HG02884 (cell line): Measurements from ENCODE around the gene RAMP3.
"Not testable (repeated sequence)": the region's sequence is repeated elsewhere in the genome, so short reads cannot be mapped to it uniquely, and the experiment has no call there.

Source experiments
- ATAC-seq: cut with Tn5 transposase; IDR thresholded peaks from one replicate; pipeline ENCODE4 v1.9.1; 2021; ENCODE audit warnings: mild to moderate bottlenecking, moderate library complexity; ENCODE audit not compliant: unreplicated experiment

RAMP3 gene

GRCh38 chr7:45155941-45156340 is 1.6 kb upstream of the RAMP3 start:
- no peak for ATAC-seq

GRCh38 chr7:45156516-45157272 is 897 bp upstream of the RAMP3 start:
- ATAC-seq, result no peak

GRCh38 chr7:45157286-45157652 is 322 bp upstream of the RAMP3 start:
- ATAC-seq, result no peak

- no peak for ATAC-seq
Observed at GRCh38 chr7:45158471-45158870, 880 bp downstream of the RAMP3 start.

- ATAC-seq, result no peak
Observed at GRCh38 chr7:45159296-45159695, 1.7 kb downstream of the RAMP3 start.

- no peak for ATAC-seq
Observed at GRCh38 chr7:45160417-45160881, 2.9 kb downstream of the RAMP3 start.

- no peak for ATAC-seq
Observed at GRCh38 chr7:45161138-45161537, 3.5 kb downstream of the RAMP3 start.

GRCh38 chr7:45161842-45162241 is 4.3 kb downstream of the RAMP3 start:
- ATAC-seq, result no peak

- ATAC-seq, result no peak
Observed at GRCh38 chr7:45162311-45162845, 4.8 kb downstream of the RAMP3 start.

- ATAC-seq, result no peak
Observed at GRCh38 chr7:45162943-45163691, 5.5 kb downstream of the RAMP3 start.

- ATAC-seq, result no peak
Observed at GRCh38 chr7:45163692-45164052, 6.1 kb downstream of the RAMP3 start.

GRCh38 chr7:45164271-45164670 is 6.7 kb downstream of the RAMP3 start:
- ATAC-seq, result not testable (repeated sequence)

GRCh38 chr7:45165857-45166256 is 8.3 kb downstream of the RAMP3 start:
- no peak for ATAC-seq

- no peak for ATAC-seq
Observed at GRCh38 chr7:45171946-45172345, 14.4 kb downstream of the RAMP3 start.

- ATAC-seq, result no peak
Observed at GRCh38 chr7:45173596-45174327, 16.2 kb downstream of the RAMP3 start.

- no peak for ATAC-seq
Observed at GRCh38 chr7:45174328-45174610, 16.7 kb downstream of the RAMP3 start.

GRCh38 chr7:45174966-45175765 is 17.6 kb downstream of the RAMP3 start:
- no peak for ATAC-seq

- ATAC-seq, result no peak
Observed at GRCh38 chr7:45176091-45176490, 18.5 kb downstream of the RAMP3 start.

GRCh38 chr7:45176886-45177731 is 19.5 kb downstream of the RAMP3 start:
- ATAC-seq, result no peak

- ATAC-seq, result no peak
Observed at GRCh38 chr7:45177801-45178200, 20.2 kb downstream of the RAMP3 start.
